Heart right ventricle (tissue), 16 donors: Measurements from ENCODE around the gene TNFRSF4. TPM values are rescaled to one million over a fixed set of nuclear protein-coding genes. Genes with fewer than 3 reads are reported as not detected.

Source experiments
- ATAC-seq, 8 donors: fragments of 200-7000 bp; cut with Tn5 transposase; one replicate each; pipeline ENCODE4 v1.9.1; 2020; ENCODE audit warnings: mild to moderate bottlenecking in 8 of 8, moderate library complexity in 8 of 8, moderate number of reproducible peaks in 1 of 8
- DNase-seq, 2 donors: peaks; one replicate each; pipeline ENCODE4 v3.0.0-alpha.2; 2020
- H3K27ac ChIP-seq, 10 donors: fragments of 200-600 bp; sonication (generic) in 2 of 10; one replicate each; pipeline versions ENCODE4 v1.5.0 to v1.8.0; 2020 to 2022; ENCODE audit warnings: mild to moderate bottlenecking in 3 of 10
- H3K27me3 ChIP-seq, 7 donors: fragments of 200-600 bp; one replicate each; pipeline ENCODE4 v1.8.0; 2021 to 2022; ENCODE audit warnings: mild to moderate bottlenecking in 2 of 7
- H3K36me3 ChIP-seq, 9 donors: fragments of 200-600 bp; sonication (generic) in 1 of 9; one replicate each; pipeline versions ENCODE4 v1.5.0 to v1.8.0; 2020 to 2022; ENCODE audit warnings: mild to moderate bottlenecking in 2 of 9
- H3K4me1 ChIP-seq, 9 donors: fragments of 200-600 bp; sonication (generic) in 1 of 9; one replicate each; pipeline versions ENCODE4 v1.5.0 to v1.8.0; 2020 to 2022; ENCODE audit warnings: mild to moderate bottlenecking in 4 of 9
- H3K4me3 ChIP-seq, 10 donors: fragments of 200-600 bp; sonication (generic) in 2 of 10; one replicate each; pipeline versions ENCODE4 v1.5.0 to v1.8.0; 2020 to 2022; ENCODE audit warnings: mild to moderate bottlenecking in 7 of 10, moderate library complexity in 2 of 10
- H3K9me3 ChIP-seq, 11 donors: fragments of 200-600 bp in 10 of 11; sonication (generic) in 2 of 11; one replicate each; pipeline versions ENCODE4 v1.5.0 to v1.8.0; 2013 to 2022; ENCODE audit warnings: mild to moderate bottlenecking in 2 of 11, control low read depth in 1 of 11, moderate library complexity in 1 of 11
- WGBS, 2 donors: extraction: QIAGEN DNeasy Blood & Tissue Kit; methylation state at CpG; one replicate each; pipeline ENCODE4 v1.1.7; 2013; ENCODE audit warnings: inconsistent platforms in 1 of 2; 5-methylcytosine and 5-hydroxymethylcytosine counted together
- intact Hi-C, 10 donors: fragments of 100-400 bp; cut with DNase I; formaldehyde crosslinking; loops; one replicate each; pipeline versions ENCODE4 v1.11.1 to v1.14.2; 2022
- polyA plus RNA-seq, 2 donors: library from polyadenylated mRNA; stranded (reverse); fragments of 200-250 nt; gene quantifications; one replicate each; pipeline ENCODE4 v1.2.3, GENCODE V29; 2013
- total RNA-seq, 10 donors: library from RNA; stranded (reverse); fragmentation: NEBNext Ultra II Directional in 3 of 10; extraction: Animal tissue kit (Norgen Biotek cat#: 25700) in 3 of 10; gene quantifications; one replicate each; pipeline versions ENCODE4 v1.2.1 to v1.2.4, GENCODE V29; 2021 to 2023
- TF ChIP-seq, protein P1 (sequence below), 9 donors: fragments of 200-600 bp; sonication (generic) in 2 of 9; IDR thresholded peaks; one replicate each; pipeline versions ENCODE4 v1.5.0 to v1.8.0; 2021 to 2022; ENCODE audit warnings: antibody characterized with exemption in 9 of 9, mild to moderate bottlenecking in 5 of 9, moderate library complexity in 1 of 9
- donor health status: Arrhythmogenic right ventricular cardiomyopathy.
- donor health status: ischemic (EF 13 %, LVEDD 7.1; RV severe dilation, severe dysfunction).
- donor health status: healthy with polysubstance abuse.
- donor health status: DM: no; HTN: yes; CAD: no.
- donor health status: DM: no; HTN: no; CAD: no.
- donor health status: ischemic (EF 25% LVEDD 6.9; RV normal size, moderate dysfunction).
- donor health status: ischemic (EF 25% LVEDD 5.7; RV mildly dilated, moderate dysfunction).
- donor health status: healthy.
- donor health status: DM: yes; HTN: yes; CAD: no.
- donor health status: Ischemic cardiomyopathy.
- donor health status: ischemic (EF 35%, LVEDD 5.7; RV mildly dilated, moderate dysfunction).
- donor health status: nonischemic (EF 11% LVEDD 7.7; RV severe dilation, severe dysfunction).
- donor health status: DM: yes; HTN: yes; CAD: no.
- donor health status: PGD.
- donor health status: ischemic (EF 29% LVEDD 5.4; RV normal size, mild dysfunction).
- donor health status: nonischemic (EF 23%, LVEDD 6.1; RV moderate dilation, normal function).

Gene TNFRSF4
- total and polyA plus RNA-seq, 12 donors, result 0.52 to 24.8 (median 5.0) TPM

DNA sequence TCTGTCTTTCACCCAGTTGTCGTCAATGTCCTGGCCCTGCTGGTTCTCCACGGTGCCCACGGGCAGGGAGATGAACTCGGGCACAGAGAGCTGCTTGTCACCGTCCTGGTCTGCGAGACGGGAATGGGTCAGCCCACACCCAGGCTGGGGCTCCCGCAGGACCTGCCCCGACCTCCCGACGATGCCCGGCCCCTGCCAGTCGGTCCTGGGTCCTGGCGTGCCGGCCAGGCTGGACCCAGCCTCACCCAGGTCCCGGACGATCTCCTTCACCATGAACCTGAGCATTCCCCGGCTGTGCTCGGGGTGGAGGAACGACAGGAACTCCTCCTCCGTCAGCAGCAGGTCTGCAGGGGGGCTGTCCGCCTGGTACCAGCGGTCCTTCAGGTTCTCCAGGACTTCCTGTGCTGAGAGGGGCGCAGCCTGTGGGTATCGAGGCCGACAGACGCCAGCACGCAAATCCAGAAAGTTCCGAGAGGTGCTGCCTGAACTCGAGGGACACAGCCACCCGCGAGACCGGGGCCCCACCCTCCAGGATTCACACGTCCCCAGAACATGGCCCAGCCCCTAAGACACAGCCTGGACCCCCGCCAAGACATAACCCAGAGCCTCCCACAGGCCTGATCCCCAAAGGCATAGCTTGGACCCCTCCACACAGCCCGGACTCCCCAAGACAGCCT lies 4.7 kb upstream of the TNFRSF4 start:
- Histone ChIP-seq H3K27ac (peak overlapping the region in 4 of 10 donors; percentile 12 to 87 (median 78)), H3K9me3 (no peaks in the 10 kb centered on the region), H3K27me3 (peaks cover 0 to 6% (median 0%) of the 10 kb centered on the region in 7 donors), H3K4me1 (peaks cover 2 to 45% (median 26%) of the 10 kb centered on the region in 9 donors), H3K36me3 (peaks cover 0 to 84% (median 53%) of the 10 kb centered on the region in 9 donors), H3K4me3 (peak overlapping the region in 1 of 10 donors; percentile 15)
- DNase-seq (no peak), ATAC-seq (no peak)
- intact Hi-C loops, result no loop called here
- TF ChIP-seq, protein P1, sequence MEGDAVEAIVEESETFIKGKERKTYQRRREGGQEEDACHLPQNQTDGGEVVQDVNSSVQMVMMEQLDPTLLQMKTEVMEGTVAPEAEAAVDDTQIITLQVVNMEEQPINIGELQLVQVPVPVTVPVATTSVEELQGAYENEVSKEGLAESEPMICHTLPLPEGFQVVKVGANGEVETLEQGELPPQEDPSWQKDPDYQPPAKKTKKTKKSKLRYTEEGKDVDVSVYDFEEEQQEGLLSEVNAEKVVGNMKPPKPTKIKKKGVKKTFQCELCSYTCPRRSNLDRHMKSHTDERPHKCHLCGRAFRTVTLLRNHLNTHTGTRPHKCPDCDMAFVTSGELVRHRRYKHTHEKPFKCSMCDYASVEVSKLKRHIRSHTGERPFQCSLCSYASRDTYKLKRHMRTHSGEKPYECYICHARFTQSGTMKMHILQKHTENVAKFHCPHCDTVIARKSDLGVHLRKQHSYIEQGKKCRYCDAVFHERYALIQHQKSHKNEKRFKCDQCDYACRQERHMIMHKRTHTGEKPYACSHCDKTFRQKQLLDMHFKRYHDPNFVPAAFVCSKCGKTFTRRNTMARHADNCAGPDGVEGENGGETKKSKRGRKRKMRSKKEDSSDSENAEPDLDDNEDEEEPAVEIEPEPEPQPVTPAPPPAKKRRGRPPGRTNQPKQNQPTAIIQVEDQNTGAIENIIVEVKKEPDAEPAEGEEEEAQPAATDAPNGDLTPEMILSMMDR (IDR thresholded peaks at IDR 0.05), result no peak
- WGBS, 2 donors, result 94 to 95% methylated on average over 36 of the region's 36 CpGs

GRCh38 chr1:1217621-1218523 lies 3.9 kb upstream of the TNFRSF4 start:
- 90 to 91% methylated on average over 52 of the region's 52 CpGs for WGBS, 2 donors

GRCh38 chr1:1216770-1217620 lies 3.0 kb upstream of the TNFRSF4 start:
- Histone ChIP-seq H3K27ac (peak overlapping the region; percentile 52 to 87 (median 76)), H3K4me3 (peak overlapping the region in 2 of 10 donors; percentile 10 to 13), H3K36me3 (peaks cover 0 to 68% (median 36%) of the 10 kb centered on the region in 9 donors), H3K4me1 (peaks cover 2 to 54% (median 37%) of the 10 kb centered on the region in 9 donors), H3K9me3 (no peaks in the 10 kb centered on the region), H3K27me3 (peaks cover 0 to 18% (median 0%) of the 10 kb centered on the region in 7 donors)
- DNase-seq, result no peak
- 82 to 87% methylated on average over 69 to 74 of the region's 74 CpGs for WGBS, 2 donors
- TF ChIP-seq, protein P1 (IDR thresholded peaks at IDR 0.05), result no peak
- peak in 3 of 8 donors; percentile 7 to 29 (median 25) for ATAC-seq
- intact Hi-C loops, result no loop called here

More at GRCh38 chr1:1217621-1218523, 3.9 kb upstream of the TNFRSF4 start:
- H3K27ac ChIP-seq, result peak overlapping the region in 8 of 10 donors; percentile 53 to 87 (median 64)
- TF ChIP-seq, protein P1 (IDR thresholded peaks at IDR 0.05), result no peak
- H3K9me3 ChIP-seq, result no peaks in the 10 kb centered on the region
- DNase-seq (no peak), ATAC-seq (no peak)
- H3K36me3 ChIP-seq, result peaks cover 0 to 76% (median 45%) of the 10 kb centered on the region in 9 donors
- H3K27me3 ChIP-seq, result peaks cover 0 to 14% (median 0%) of the 10 kb centered on the region in 7 donors
- intact Hi-C loops, result no loop called here
- peak overlapping the region in 1 of 10 donors; percentile 15 for H3K4me3 ChIP-seq
- H3K4me1 ChIP-seq, result peaks cover 2 to 52% (median 33%) of the 10 kb centered on the region in 9 donors
